D721Med (cell line): ENCODE results near the gene ZNF750.

Source experiments
- DNase-seq: peaks from one replicate; pipeline ENCODE4 v3.0.0; 2011; ENCODE audit warnings: low spot score; ENCODE audit not compliant: insufficient read length
- FAIRE-seq: peaks from 2 replicates; lab custom pipeline; 2011; peaks lifted over from hg19 to GRCh38; lab: Jason Lieb, UNC
- TF ChIP-seq, protein P1 (sequence below): IDR thresholded peaks from 2 replicates; pipeline ENCODE4 v1.5.1; 2012; ENCODE audit warnings: mild to moderate bottlenecking, control low read depth; ENCODE audit not compliant: insufficient read depth; ENCODE audit errors: missing control alignments

The ZNF750 gene

DNA sequence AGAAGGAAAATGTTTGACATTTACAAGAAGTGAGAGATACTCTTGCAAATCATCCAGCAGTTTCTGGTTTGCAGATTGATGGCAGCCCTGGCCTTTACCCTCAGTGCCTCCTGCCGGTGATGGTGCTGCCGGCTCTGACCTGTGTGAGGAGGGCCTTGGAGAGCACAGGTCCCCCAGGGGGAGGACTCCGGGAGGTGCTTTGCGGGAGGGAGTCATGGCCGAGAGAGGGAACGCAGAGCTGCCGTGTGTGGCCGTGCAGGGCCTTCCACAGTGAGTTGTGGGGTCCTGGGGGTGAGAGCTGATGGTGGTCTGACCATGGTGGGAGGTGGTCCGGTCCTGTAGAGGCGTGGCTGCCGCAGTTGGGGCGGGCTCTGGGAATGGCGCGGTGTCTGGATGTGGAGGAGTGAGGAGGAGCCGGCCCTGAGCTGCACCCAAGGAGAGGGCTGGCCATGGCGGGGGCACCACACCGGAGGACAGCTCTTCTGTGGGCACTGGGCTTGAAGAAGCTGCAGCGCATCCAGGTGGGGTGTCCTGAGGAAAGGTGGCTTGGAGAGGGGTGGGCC, 28.0 kb upstream of the ZNF750 start:
- DNase-seq (no peak), FAIRE-seq (no peak)
- TF ChIP-seq, protein P1, sequence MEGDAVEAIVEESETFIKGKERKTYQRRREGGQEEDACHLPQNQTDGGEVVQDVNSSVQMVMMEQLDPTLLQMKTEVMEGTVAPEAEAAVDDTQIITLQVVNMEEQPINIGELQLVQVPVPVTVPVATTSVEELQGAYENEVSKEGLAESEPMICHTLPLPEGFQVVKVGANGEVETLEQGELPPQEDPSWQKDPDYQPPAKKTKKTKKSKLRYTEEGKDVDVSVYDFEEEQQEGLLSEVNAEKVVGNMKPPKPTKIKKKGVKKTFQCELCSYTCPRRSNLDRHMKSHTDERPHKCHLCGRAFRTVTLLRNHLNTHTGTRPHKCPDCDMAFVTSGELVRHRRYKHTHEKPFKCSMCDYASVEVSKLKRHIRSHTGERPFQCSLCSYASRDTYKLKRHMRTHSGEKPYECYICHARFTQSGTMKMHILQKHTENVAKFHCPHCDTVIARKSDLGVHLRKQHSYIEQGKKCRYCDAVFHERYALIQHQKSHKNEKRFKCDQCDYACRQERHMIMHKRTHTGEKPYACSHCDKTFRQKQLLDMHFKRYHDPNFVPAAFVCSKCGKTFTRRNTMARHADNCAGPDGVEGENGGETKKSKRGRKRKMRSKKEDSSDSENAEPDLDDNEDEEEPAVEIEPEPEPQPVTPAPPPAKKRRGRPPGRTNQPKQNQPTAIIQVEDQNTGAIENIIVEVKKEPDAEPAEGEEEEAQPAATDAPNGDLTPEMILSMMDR: no peak

DNA sequence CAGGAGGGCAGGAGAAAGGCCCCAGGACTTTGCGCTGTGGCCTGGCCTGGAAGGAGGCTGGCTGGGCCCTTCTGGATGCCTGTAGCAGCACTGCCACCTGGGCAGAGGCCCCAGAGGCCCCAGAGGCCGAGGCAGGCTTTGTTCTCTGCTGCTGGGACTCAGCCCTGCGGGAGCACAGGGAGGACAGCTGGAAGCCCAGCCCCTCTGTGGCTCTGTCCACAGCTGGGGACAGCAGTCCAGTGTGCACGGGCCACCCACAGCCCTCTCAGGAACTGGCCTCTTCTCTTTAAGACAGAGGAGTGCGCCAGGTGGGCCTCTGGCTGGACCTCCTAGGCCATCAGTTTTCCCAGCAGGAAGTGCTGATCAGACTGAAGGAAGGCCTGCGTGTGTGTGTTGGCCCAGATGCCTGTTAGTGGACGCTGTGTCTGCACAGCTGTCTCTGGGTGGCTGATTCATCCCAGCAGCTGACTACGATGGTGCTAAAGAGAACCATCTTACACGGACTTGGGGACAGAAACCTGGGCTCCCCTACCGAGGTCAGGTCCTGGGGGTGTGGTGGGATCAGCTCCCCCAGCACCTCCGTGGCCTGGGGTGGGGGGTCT, 26.9 kb upstream of the ZNF750 start:
- no peak for FAIRE-seq
- no peak for DNase-seq

DNA sequence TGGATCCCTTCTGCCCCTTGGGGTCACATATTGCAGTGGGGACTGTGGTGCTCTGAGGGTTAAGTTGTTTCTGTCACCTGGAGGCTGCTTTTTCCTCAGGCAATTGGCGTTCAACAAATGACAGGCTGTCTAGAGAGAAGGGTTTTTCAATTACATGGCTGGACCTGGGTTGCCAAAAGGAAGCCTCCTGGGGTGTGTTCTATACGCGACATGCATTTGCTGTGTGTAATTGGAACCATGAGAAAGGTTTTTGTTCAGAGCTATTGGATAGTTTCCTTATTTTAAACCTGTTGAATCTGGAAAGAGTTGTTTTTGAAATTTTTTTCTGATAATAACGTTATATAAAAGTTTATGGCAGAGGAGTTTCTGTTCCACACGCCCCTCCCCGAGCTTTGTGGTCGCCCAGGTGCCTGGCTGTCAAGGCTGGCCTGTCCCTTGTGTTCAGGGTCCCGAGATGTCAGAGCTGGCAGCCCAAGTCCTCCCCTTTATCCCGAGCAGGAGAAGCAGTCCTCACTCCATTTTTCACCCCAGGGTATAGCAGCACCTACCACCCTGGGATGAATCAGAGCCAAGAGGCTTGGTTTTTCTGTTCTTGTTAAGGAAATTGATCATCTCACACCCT, 26.1 kb upstream of the ZNF750 start:
- TF ChIP-seq, protein P1: no peak
- no peak for DNase-seq
- no peak for FAIRE-seq

More for the DNA sequence above, 26.9 kb upstream of the ZNF750 start:
- TF ChIP-seq, protein P1: no peak

DNA sequence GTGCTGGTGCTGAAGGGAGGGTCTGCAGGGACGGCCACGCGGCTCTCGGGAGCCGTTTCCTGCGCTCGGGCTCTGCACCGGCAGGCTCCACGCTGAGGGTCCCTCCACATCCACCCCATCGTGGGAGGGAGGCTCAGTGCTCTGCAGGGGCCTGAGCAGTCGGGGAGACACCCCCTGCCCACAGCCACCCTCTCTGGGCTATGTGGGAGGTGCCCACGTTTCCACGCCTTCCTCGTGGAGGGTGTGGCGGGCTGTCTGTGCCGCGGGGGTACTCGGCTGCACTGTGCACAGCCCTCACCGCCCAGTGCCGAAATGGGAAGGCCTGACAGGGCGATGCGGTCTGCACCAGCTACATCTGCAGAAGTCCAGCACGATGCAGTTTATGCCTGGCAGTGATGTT, 25.5 kb upstream of the ZNF750 start:
- FAIRE-seq (no peak), DNase-seq (no peak)
- TF ChIP-seq, protein P1: no peak

DNA sequence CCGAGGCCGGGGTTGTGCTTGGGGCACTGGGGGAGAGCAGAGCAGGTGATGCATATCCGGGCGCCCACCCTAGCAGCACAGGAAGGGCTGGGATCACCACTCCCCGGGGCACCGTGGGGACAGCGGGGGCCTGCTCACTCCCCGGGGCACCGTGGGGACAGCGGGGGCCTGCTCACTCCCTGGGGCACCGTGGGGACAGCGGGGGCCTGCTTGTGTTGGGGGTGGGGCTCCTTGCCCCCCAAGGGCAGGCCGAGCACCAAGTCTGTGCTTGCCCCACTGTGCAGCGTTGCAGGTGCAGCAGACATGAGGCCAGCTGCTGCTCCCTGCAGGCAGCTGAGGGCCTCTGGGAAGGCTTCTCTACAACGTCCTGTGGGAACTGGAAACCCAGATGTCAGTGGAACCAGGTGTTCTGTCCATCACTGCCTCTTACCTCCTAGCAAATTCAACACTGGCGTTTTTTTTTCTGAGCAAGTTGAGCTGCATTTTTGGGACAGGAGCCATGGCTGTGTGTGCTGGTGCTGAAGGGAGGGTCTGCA, 25.0 kb upstream of the ZNF750 start:
- TF ChIP-seq, protein P1: no peak
- FAIRE-seq (no peak), DNase-seq (no peak)

DNA sequence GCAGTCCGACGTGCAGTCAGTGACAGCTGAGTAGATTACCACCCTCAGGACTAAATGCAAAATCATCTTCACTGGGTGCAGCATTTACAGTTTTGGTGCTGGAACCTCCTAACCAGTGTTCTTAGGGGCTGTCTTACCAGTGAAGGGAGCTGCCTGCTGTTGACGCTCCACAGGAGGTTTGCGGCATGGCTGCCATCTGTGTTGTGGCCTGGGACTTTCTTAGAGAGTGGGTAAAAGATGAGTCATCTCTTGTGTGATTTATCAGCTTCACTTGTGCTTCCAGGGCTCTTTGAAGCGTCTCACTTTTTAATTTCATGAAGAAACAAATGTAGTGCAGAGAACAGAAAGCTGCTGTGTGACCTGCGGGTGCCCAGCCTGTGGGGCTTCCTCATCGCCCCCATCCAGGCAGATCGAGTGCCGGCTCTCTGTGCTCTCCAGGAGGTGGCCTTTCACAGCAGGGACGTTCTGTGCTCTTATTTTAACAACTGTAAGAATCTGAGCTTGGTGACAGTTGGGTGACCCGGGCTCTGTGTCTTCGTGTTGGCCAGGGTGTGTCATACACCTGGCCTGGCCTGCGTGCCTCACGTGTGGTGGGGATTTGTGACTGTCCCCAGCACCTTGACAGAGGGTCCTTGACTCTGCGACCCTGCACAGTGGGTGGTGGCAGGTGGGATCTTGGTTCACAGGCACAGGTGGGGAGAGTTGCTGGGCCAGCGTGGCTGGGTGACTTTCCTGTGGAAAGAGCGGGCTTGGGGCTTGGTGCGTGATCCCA, 24.3 kb upstream of the ZNF750 start:
- FAIRE-seq (no peak), DNase-seq (no peak)
- TF ChIP-seq, protein P1: no peak
